ENCODE measurements around the gene ADISSP. TPM values are rescaled to one million over a fixed set of nuclear protein-coding genes. Genes with fewer than 3 reads are reported as not detected.
A peak's percentile ranks its signal among the peaks of the same experiment; 100 is the strongest.

ADISSP gene
- total and polyA plus RNA-seq, 2 of the 13 experiments (the other 11 are each of a cell fraction or from before 2014, with no cell fraction given) = 38.3 to 90.6 TPM

GRCh38 chr20:3798373-3798768 lies 30.8 kb upstream of the ADISSP start:
- Histone ChIP-seq H3K9me3 (ENCODE audit: low read length) (no peaks in the 10 kb centered on the region), H3K4me2 (ENCODE audit: low read depth, low read length) (peak overlapping the region; percentile 95), H3K9ac (ENCODE audit: insufficient read depth, low read depth, low read length) (peak overlapping the region; percentile 77), H3K27ac (ENCODE audit: extremely low read length, insufficient read depth, low read length) (peak overlapping the region; percentile 66), H2AFZ (ENCODE audit: low read length) (peak overlapping the region; percentile 64), H3K4me1 (ENCODE audit: insufficient read depth, low read length) (peaks cover 44% of the 10 kb centered on the region), H3K79me2 (ENCODE audit: insufficient read depth, low read length) (peaks cover 20% of the 10 kb centered on the region), H4K20me1 (ENCODE audit: insufficient read depth, low read length) (no peaks in the 10 kb centered on the region), H3K4me3 (replicated peaks in 1 of 3; ENCODE audit: insufficient read depth in 1 of 3, low read depth in 2 of 3, low read length in 3 of 3) (peak overlapping the region in 2 of 3 experiments; percentile 76 to 85; a peak in 4 of 6 replicates), H3K27me3 (ENCODE audit: control insufficient read depth in 1 of 2, insufficient read depth in 2 of 2, low read length in 2 of 2) (no peaks in the 10 kb centered on the region; a peak in 1 of 5 replicates), H3K36me3 (replicated peaks in 1 of 2; ENCODE audit: control insufficient read depth in 1 of 2, insufficient read depth in 2 of 2, low read length in 2 of 2) (peaks cover 21 to 37% of the 10 kb centered on the region in 2 experiments)
- in situ Hi-C loops (cut with HindIII; ENCODE audit: extremely low pct_ligation_motif_present, low pct_unique_long_range_greater_than_20kb) (no loop called here), intact Hi-C loops (cut with micrococcal nuclease; ENCODE audit: unreplicated experiment) (loop anchor here (1.0 kb wide), 2 partner anchors 13 to 22 kb away; partner anchors contain the start of gene AP5S1)
- DNase-seq (ENCODE audit: low spot score) (no peak), ATAC-seq (no peak), FAIRE-seq (no peak)
- POLR2A ChIA-PET = interaction anchor here (1.0 kb wide), 1 partner anchor 21 kb away, joined by 23 read pairs; the partner anchor contains the start of gene AP5S1
- 84% methylated on average over 5 of the region's 5 CpGs for WGBS (ENCODE audit: low lambda C conversion rate)
- CTCF ChIA-PET (ENCODE audit: low intra/inter-chr PET ratio, low total read pairs) = interaction anchor here (1.3 kb wide), 1 partner anchor 22 kb away, joined by 3 read pairs; the partner anchor contains the start of gene AP5S1
- BruUV-seq (replicated peaks) = no TSS peak
- 0 out of 2 replicates have a peak, but pooled peaks have one; percentile 30 for TF ChIP-seq KDM3A (CRISPR knock-in tag; IDR thresholded peaks at IDR 0.05; ENCODE audit: low read depth)
- TF ChIP-seq FOXO1 (CRISPR knock-in tag; IDR thresholded peaks at IDR 0.05) = 0 out of 2 replicates have a peak, but pooled peaks have one; percentile 3
- 0 out of 2 replicates have a peak, but pooled peaks have one; percentile 14 for TF ChIP-seq ZBTB7B (CRISPR knock-in tag; IDR thresholded peaks at IDR 0.05)
- 0 out of 2 replicates have a peak, but pooled peaks have one; percentile 4 for TF ChIP-seq TBX2 (CRISPR knock-in tag; IDR thresholded peaks at IDR 0.05; ENCODE audit: borderline replicate concordance)
- TF ChIP-seq ZNF607 (CRISPR knock-in tag; IDR thresholded peaks at IDR 0.05; ENCODE audit: borderline replicate concordance) = 0 out of 2 replicates have a peak, but pooled peaks have one; percentile 28
- peak; percentile 12 for TF ChIP-seq TEAD3 (CRISPR knock-in tag; optimal IDR thresholded peaks at IDR 0.05; ENCODE audit: borderline replicate concordance)
- peak; percentile 21; the same call in 1 of the 2 replicates for TF ChIP-seq DMAP1 (CRISPR knock-in tag; IDR thresholded peaks at IDR 0.05)
- TF ChIP-seq KLF16 (CRISPR knock-in tag; IDR thresholded peaks at IDR 0.05) = 0 out of 4 replicates have a peak, but pooled peaks of 1 of the 2 experiments have one; percentile 7
- TF ChIP-seq PLSCR1 (CRISPR knock-in tag; IDR thresholded peaks at IDR 0.05; ENCODE audit: borderline replicate concordance) = no peak
- peak; percentile 80 for TF ChIP-seq ZNF362 (CRISPR knock-in tag; IDR thresholded peaks at IDR 0.05; ENCODE audit: borderline replicate concordance)
- peak; percentile 71 for TF ChIP-seq NCOR1 (IDR thresholded peaks at IDR 0.05; ENCODE audit: borderline replicate concordance, low read length)
- no peak for TF ChIP-seq SRF (IDR thresholded peaks at IDR 0.05; ENCODE audit: low read depth, low read length)
- no peak for TF ChIP-seq EP300 (IDR thresholded peaks at IDR 0.05; ENCODE audit: low read depth in 2 of 2, low read length in 2 of 2)
- 0 out of 2 replicates have a peak, but pooled peaks have one; percentile 11 for TF ChIP-seq EP300 (CRISPR knock-in tag; IDR thresholded peaks at IDR 0.05; ENCODE audit: borderline replicate concordance)
- TF ChIP-seq HNF1B (CRISPR knock-in tag; IDR thresholded peaks at IDR 0.05) = 0 out of 2 replicates have a peak, but pooled peaks have one; percentile 28
- 0 out of 2 replicates have a peak, but pooled peaks have one; percentile 32 for TF ChIP-seq AHR (CRISPR knock-in tag; IDR thresholded peaks at IDR 0.05)
- no peak for TF ChIP-seq XRCC5 (optimal IDR thresholded peaks at IDR 0.05; ENCODE audit: low read length)
- TF ChIP-seq ASH2L (IDR thresholded peaks at IDR 0.05; ENCODE audit: insufficient read length, low read depth, low read length) = peak; percentile 48
- TF ChIP-seq ZSCAN9 (CRISPR knock-in tag; IDR thresholded peaks at IDR 0.05; ENCODE audit: borderline replicate concordance) = 0 out of 2 replicates have a peak, but pooled peaks have one; percentile 11
- peak; percentile 75; the same call in 1 of the 2 replicates for TF ChIP-seq CHD4 (IDR thresholded peaks at IDR 0.05; ENCODE audit: borderline replicate concordance, low read length)
- no peak for TF ChIP-seq ZSCAN22 (CRISPR knock-in tag; IDR thresholded peaks at IDR 0.05)
- no peak for TF ChIP-seq SOX6 (IDR thresholded peaks at IDR 0.05)
- peak; percentile 39; the same call in 1 of the 2 replicates for TF ChIP-seq SOX6 (CRISPR knock-in tag; IDR thresholded peaks at IDR 0.05)

Measured in HepG2 (cell line).